ENCODE data around the gene IPO13.

The IPO13 gene

GRCh38 chr1:43946236-43947060, at the start of gene IPO13:
Gene IPO13 (plus strand): TSS chr1:43946950. CDS start chr1:43947601, 651 bp downstream.
- DNase-seq, result peak; percentile 75

DNA sequence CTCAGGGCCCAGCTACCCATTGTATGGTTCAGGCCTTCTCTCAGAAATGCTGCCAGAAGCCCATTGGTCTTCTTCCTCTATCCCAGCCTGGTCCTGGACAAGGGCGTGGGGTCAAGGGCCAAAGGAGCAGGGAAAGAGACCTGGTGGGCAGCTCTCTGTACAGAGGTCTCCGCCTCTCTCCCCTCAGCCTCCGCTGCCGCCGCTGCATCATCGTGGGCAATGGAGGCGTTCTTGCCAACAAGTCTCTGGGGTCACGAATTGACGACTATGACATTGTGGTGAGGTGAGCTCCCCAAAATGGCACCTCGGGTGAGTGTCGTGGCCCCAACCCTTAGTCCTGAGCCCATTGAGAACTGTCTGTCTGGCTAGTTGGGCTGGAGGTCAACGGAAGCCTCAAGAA, 47.8 kb upstream of the IPO13 start:
- DNase-seq, result no peak

- no peak for DNase-seq
Measured at GRCh38 chr1:43900386-43900785, 46.4 kb upstream of the IPO13 start.

GRCh38 chr1:43901196-43901961, 45.4 kb upstream of the IPO13 start:
- no peak for DNase-seq

GRCh38 chr1:43902058-43902831, 44.5 kb upstream of the IPO13 start:
- DNase-seq, result no peak

DNA sequence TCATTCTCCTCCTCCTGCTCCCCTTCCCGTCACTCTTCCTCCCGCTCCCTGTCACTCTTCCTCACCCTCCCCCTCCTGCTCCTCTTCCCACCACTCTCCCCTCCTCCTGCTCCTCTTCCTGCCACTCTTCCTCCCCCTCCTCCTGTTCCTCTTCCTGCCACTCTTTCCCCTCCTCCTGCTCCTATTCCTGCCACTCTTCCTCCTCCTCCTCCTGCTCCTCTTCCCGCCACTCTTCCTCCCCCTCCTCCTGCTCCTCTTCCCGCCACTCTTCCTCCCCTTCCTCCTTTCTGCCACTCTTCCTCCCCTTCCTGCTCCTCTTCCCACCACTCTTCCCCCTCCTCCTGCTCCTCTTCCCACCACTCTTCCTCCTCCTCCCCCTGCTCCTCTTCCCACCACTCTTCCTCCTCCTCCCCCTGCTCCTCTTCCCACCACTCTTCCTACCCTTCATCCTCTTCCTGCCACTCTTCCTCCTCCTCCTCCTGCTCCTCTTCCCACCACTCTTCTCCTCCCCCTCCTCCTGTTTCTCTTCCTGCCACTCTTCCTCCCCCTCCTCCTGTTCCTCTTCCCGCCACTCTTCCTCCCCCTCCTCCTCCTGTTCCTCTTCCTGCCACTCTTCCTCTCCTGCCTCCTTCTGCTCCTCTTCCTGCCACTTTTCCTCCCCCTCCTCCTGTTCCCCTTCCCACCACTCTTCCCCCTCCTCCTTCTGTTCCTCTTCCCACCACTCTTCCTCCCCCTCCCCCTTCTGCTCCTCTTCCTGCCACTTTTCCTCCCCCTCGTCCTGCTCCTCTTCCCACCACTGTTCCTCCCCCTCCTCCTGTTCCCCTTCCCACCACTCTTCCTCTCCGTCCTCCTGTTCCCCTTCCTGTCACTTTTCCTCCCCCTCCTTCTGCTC, 41.8 kb upstream of the IPO13 start:
- no peak for DNase-seq

DNA sequence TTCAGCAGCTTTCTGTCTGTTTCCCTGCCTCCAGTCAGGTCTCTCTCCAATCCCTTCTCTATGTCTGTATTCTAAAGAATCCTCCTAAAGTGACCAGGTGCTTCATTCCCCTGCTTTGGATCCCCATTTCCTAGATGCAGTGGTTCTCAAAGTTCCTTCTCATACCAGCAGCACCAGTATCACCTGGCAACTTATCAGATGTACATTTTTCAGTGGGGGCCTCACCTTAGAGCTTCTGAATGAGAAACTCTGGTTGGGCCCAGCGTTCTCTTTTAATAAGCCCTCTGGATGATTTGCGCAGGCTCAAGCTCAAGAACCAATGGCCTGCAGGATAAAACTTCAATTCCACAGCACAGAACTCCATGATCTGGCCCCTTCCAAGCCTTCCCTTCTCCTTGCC, 38.5 kb upstream of the IPO13 start:
- no peak for DNase-seq

DNA sequence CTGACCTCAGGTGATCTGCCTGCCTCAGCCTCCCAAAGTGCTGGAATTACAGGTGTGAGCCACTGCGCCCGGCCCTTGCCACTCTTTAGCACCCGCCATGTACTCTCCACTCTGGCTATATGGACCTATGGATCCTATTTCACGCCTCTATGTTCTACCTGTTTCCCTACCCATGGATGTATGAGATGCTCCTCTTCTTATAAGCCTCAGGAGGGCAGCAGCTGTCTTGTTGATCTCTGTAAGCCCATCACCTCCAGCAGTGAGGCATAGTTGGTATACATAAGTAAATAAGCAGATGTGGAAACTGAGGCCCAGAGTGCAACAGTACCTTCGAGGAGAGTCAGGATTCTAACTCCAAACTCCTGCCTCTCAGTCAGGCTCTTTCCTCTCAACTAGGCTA, 37.9 kb upstream of the IPO13 start:
- no peak for DNase-seq

GRCh38 chr1:43910343-43910742, 36.4 kb upstream of the IPO13 start:
- no peak for DNase-seq

DNA sequence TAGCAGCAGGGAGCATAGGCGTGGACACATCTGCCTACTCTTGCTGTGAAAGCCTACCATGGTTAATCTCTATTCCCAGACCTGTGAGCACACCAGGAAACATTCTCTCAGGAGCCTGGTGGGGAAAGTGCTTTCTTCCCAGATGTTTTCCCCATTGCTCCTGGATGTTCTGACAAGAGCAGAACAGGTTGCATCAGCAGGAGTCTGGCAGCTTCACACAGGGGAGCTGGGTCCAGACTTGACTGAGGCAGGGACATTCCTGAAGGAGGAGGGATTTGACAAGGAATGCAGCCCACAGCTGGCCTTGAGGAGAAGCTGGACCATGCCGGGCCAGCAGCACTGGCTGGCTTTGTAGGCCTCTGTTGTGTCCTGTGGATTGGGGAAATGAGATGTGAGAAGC, 34.1 kb upstream of the IPO13 start:
- no peak for DNase-seq

DNA sequence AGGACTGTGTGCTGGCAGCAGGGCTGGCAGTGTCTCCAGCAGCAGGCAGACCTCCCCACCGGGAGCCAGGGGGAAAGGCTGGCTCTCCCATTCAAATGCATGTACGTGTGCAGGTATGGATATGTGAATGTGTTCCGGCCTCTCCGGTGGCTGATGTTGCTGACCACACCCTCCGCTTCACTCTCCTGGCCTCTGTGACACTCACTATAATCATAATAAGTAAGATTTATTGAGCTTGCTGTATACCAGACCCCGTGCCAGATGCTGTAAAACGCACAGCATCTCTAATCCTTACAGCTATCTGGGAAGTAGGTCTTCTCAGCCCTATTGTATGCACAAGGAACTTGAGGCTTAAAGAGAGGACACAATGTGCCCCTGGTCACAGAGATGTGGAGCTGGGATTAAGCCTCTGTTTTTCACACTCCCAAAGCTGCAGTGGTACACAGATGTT, 33.7 kb upstream of the IPO13 start:
- DNase-seq, result no peak

GRCh38 chr1:43913666-43914360, 32.9 kb upstream of the IPO13 start:
- no peak for DNase-seq

DNA sequence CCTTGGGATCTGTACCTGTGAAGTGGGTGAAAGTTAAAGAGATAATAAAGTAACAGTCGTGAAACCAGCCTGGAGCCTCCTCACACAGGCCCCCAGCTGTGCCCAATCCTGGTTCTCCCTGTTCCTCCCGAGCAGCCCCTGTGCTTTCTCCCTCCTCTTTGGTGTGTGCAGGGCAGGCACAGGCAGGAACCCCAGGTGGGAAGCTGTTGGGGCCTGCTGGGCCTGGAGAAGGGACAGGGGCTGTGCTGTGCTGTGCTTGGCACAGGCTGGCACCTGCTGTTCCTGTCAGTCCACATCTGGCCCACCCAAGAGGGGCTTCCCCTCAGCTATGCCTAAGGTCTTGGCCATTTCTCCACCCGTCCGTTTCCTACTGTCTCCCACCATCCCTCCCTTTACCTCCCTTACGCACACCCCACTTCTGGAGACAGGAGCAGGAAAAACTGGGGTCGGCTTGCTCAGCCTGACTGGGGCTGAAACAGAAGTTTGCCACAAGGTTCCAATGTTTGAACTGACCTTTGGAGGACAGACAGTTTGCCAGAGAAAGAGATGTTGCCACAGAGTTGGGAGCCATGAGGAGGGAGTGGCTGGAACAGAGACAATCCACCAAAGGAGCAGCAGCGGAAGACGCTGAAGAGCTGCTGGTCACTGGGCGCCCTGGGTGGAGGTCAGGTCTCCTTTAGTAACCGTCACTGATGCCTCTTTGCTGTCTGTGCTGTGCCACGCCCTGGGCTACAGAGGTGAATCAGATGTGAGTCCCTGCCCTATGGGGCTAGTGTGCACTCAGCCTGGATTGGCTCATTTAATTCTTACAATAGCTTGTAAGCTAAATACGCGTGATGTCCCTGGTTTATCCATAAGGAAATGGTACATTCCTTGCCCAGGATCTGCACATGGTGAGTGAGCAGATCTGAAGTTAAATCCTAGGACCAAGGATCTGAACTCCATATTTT, 31.9 kb upstream of the IPO13 start:
- no peak for DNase-seq

- DNase-seq, result no peak
Measured at GRCh38 chr1:43919906-43920305, 26.8 kb upstream of the IPO13 start.

- no peak for DNase-seq
Measured at GRCh38 chr1:43921022-43921421, 25.7 kb upstream of the IPO13 start.

- no peak for DNase-seq
Measured at GRCh38 chr1:43924516-43924915, 22.2 kb upstream of the IPO13 start.

GRCh38 chr1:43925846-43926245, 20.9 kb upstream of the IPO13 start:
- DNase-seq, result no peak

DNA sequence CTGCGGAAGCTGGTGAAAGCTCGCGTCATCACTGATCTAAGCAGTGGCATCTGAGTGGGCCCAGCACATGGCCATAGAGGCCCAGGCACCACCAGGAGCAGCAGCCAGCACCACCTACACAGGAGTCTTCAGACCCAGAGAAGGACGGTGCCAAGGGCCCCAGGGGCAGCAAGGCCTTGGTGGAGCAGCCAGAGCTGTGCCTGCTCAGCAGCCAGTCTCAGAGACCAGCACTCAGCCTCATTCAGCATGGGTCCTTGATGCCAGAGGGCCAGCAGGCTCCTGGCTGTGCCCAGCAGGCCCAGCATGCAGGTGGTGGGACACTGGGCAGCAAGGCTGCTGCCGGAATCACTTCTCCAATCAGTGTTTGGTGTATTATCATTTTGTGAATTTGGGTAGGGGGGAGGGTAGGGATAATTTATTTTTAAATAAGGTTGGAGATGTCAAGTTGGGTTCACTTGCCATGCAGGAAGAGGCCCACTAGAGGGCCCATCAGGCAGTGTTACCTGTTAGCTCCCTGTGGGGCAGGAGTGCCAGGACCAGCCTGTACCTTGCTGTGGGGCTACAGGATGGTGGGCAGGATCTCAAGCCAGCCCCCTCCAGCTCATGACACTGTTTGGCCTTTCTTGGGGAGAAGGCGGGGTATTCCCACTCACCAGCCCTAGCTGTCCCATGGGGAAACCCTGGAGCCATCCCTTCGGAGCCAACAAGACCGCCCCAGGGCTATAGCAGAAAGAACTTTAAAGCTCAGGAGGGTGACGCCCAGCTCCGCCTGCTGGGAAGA, 16.4 kb upstream of the IPO13 start:
- DNase-seq, result no peak

- no peak for DNase-seq
Measured at GRCh38 chr1:43930949-43931275, 15.8 kb upstream of the IPO13 start.

All from NCI-H1694 (cell line).